ENCODE results near the gene LDLRAD4.

DNA sequence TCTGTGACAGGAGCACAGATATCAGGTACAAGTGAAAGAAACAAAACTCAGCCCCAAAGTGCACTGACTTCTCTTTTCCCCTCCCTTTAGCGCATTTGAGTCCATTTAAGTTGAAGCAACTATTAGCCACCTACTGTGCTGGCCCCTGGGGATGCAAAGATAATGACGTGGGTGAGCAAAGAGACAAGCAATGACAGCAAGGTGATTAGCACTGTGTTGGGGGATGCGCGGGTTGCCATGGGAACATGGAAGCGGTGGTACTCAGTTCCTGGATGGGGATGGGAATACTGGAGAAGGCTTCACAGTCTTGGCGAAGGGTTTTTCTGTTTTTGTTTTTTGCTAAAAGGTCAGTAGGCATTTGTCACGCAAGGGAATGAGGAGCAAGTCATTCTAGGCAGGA is 205.8 kb downstream of the LDLRAD4 start:
- TF ChIP-seq RAD21 (IDR thresholded peaks at IDR 0.05; ENCODE audit: low read length), result no peak
- TF ChIP-seq CTCF (IDR thresholded peaks at IDR 0.05), result no peak
- no peak for TF ChIP-seq NRF1 (IDR thresholded peaks at IDR 0.05; ENCODE audit: low read depth, low read length)
- no peak for TF ChIP-seq MAX (IDR thresholded peaks at IDR 0.05; ENCODE audit: low read depth)
- no peak for TF ChIP-seq POLR2AphosphoS5 (IDR thresholded peaks at IDR 0.05; ENCODE audit: low read depth, low read length)
- no peak for TF ChIP-seq ZBTB33 (IDR thresholded peaks at IDR 0.05; ENCODE audit: borderline replicate concordance, low read depth)
- TF ChIP-seq TAF1 (IDR thresholded peaks at IDR 0.05; ENCODE audit: borderline replicate concordance, low read depth, low read length), result no peak
- TF ChIP-seq IRF3 (IDR thresholded peaks at IDR 0.05; ENCODE audit: low read depth, low read length), result no peak
- no peak for TF ChIP-seq EZH2phosphoT487 (IDR thresholded peaks at IDR 0.05; ENCODE audit: borderline replicate concordance, low read depth)

Measured in SK-N-SH (cell line).